Keratinocyte (primary cell): ENCODE measurements around the gene MIEN1. TPM values are rescaled to one million over a fixed set of nuclear protein-coding genes. Genes with fewer than 3 reads are reported as not detected.

Experiments
- DNase-seq: peaks from one replicate; pipeline ENCODE4 v3.0.0-alpha.2; 2011; ENCODE audit warnings: low read depth, missing footprints, low spot score
- FAIRE-seq: peaks from 2 replicates; lab custom pipeline; 2011; peaks lifted over from hg19 to GRCh38; lab: Jason Lieb, UNC
- H2AFZ ChIP-seq: 2 replicates; pipeline ENCODE4 v1.6.0; 2012; ENCODE audit warnings: low read length, control low read depth, inconsistent platforms; ENCODE audit not compliant: control insufficient read depth
- H3K27ac ChIP-seq: 2 replicates; pipeline ENCODE4 v1.5.1; 2011; ENCODE audit warnings: low read length; ENCODE audit not compliant: control insufficient read depth, insufficient read depth
- H3K27me3 ChIP-seq: 3 replicates; pipeline ENCODE4 v1.6.0; 2011; ENCODE audit warnings: low read length; ENCODE audit not compliant: control insufficient read depth, insufficient read depth; ENCODE audit errors: extremely low read depth
- H3K36me3 ChIP-seq, 2 experiments: 2 replicates in 1 of 2; 3 replicates in 1 of 2; pipeline ENCODE4 v1.5.1; 2011; ENCODE audit warnings: low read length in 2 of 2, mild to moderate bottlenecking in 1 of 2; ENCODE audit not compliant: control insufficient read depth in 2 of 2, insufficient read depth in 2 of 2; ENCODE audit errors: extremely low read depth in 1 of 2
- H3K4me1 ChIP-seq: 3 replicates; pipeline ENCODE4 v1.5.1; 2011; ENCODE audit warnings: low read length; ENCODE audit not compliant: control insufficient read depth, insufficient read depth; ENCODE audit errors: extremely low read depth
- H3K4me2 ChIP-seq: 3 replicates; pipeline ENCODE4 v1.6.0; 2011; ENCODE audit warnings: low read depth, low read length; ENCODE audit not compliant: control insufficient read depth, insufficient read depth; ENCODE audit errors: extremely low read depth
- H3K4me3 ChIP-seq, 3 experiments: fragments of 200-600 bp in 1 of 3; sonication (generic) in 1 of 3; 2 replicates in 2 of 3; 3 replicates in 1 of 3; pipeline ENCODE4 v1.5.1; 2011 to 2016; ENCODE audit warnings: low read length in 3 of 3, mild to moderate bottlenecking in 3 of 3, control low read depth in 2 of 3, inconsistent platforms in 1 of 3, low read depth in 1 of 3, mixed read lengths in 1 of 3, mixed run types in 1 of 3, moderate library complexity in 1 of 3; ENCODE audit not compliant: control insufficient read depth in 2 of 3, insufficient read depth in 2 of 3; ENCODE audit errors: extremely low read depth in 1 of 3
- H3K79me2 ChIP-seq: 2 replicates; pipeline ENCODE4 v1.6.0; 2012; ENCODE audit warnings: low read length; ENCODE audit not compliant: control insufficient read depth, insufficient read depth
- H3K9ac ChIP-seq: 3 replicates; pipeline ENCODE4 v1.6.0; 2011; ENCODE audit warnings: low read length; ENCODE audit not compliant: control insufficient read depth, insufficient read depth; ENCODE audit errors: extremely low read depth
- H3K9me1 ChIP-seq: 3 replicates; pipeline ENCODE4 v1.6.0; 2011; ENCODE audit warnings: low read length; ENCODE audit not compliant: control insufficient read depth, insufficient read depth; ENCODE audit errors: extremely low read depth
- H3K9me3 ChIP-seq: 2 replicates; pipeline ENCODE4 v1.5.1; 2012; ENCODE audit warnings: low read depth, low read length; ENCODE audit not compliant: control insufficient read depth
- H4K20me1 ChIP-seq: 3 replicates; pipeline ENCODE4 v1.6.0; 2011; ENCODE audit warnings: low read length; ENCODE audit not compliant: control insufficient read depth, insufficient read depth; ENCODE audit errors: extremely low read depth
- EZH2 ChIP-seq: IDR thresholded peaks from one replicate; pipeline ENCODE4 v1.6.1; 2012; ENCODE audit warnings: inconsistent platforms, mild to moderate bottlenecking, low read length, moderate library complexity
- dilution Hi-C: fragments of 300-500 bp; cut with MboI; formaldehyde crosslinking; loops from one replicate; pipeline ENCODE4 v1.7.0; 2020; ENCODE audit warnings: low sequenced_read_pairs; ENCODE audit not compliant: extremely low pct_ligation_motif_present
- polyA plus RNA-seq, 5 experiments: library from polyadenylated mRNA; depleted of rRNA in 3 of 5; stranded (reverse) in 3 of 5; stranded (forward) in 1 of 5; unstranded in 1 of 5; fragments of >200 nt; gene quantifications; 1 replicate in 1 of 5; 2 replicates in 3 of 5; 3 replicates in 1 of 5; pipeline versions ENCODE4 v1.2.1 to v1.2.3, GENCODE V29; 2011 to 2012; ENCODE audit warnings: missing spikeins in 2 of 5, low read depth in 1 of 5, low replicate concordance in 1 of 5
- TF ChIP-seq, protein P1 (sequence below), 3 experiments: IDR thresholded peaks in 1 of 3; conservative IDR thresholded peaks in 1 of 3; optimal IDR thresholded peaks in 1 of 3; 2 replicates in 2 of 3; 3 replicates in 1 of 3; pipeline versions ENCODE3 to v1.5.1; 2011; ENCODE audit warnings: low read length in 3 of 3, mild to moderate bottlenecking in 3 of 3, moderate library complexity in 2 of 3, control low read depth in 1 of 3, inconsistent platforms in 1 of 3; ENCODE audit not compliant: insufficient read depth in 2 of 3; ENCODE audit errors: extremely low read depth in 1 of 3

MIEN1 gene
- polyA plus RNA-seq, 1 donor (not counting 4 experiments of a cell fraction or from before 2014, with no cell fraction given) = 38.4 TPM

GRCh38 chr17:39737206-39737759 is 7.0 kb upstream of the MIEN1 start:
- Histone ChIP-seq H3K4me1 (peaks cover 28% of the 10 kb centered on the region), H3K9me3 (no peaks in the 10 kb centered on the region), H3K27me3 (no peaks in the 10 kb centered on the region), H2AFZ (no peak overlapping the region), H4K20me1 (no peaks in the 10 kb centered on the region), H3K9me1 (no peaks in the 10 kb centered on the region), H3K79me2 (no peaks in the 10 kb centered on the region), H3K4me2 (peak overlapping the region; percentile 93), H3K4me3 (peak overlapping the region in 2 of 3 experiments; percentile 73 to 89), H3K36me3 (peaks cover 0 to 2% of the 10 kb centered on the region in 2 experiments), H3K9ac (no peak overlapping the region), H3K27ac (no peak overlapping the region)
- FAIRE-seq (no peak), DNase-seq (no peak)
- dilution Hi-C loops = no loop called here
- no peak for TF ChIP-seq EZH2
- TF ChIP-seq, protein P1, sequence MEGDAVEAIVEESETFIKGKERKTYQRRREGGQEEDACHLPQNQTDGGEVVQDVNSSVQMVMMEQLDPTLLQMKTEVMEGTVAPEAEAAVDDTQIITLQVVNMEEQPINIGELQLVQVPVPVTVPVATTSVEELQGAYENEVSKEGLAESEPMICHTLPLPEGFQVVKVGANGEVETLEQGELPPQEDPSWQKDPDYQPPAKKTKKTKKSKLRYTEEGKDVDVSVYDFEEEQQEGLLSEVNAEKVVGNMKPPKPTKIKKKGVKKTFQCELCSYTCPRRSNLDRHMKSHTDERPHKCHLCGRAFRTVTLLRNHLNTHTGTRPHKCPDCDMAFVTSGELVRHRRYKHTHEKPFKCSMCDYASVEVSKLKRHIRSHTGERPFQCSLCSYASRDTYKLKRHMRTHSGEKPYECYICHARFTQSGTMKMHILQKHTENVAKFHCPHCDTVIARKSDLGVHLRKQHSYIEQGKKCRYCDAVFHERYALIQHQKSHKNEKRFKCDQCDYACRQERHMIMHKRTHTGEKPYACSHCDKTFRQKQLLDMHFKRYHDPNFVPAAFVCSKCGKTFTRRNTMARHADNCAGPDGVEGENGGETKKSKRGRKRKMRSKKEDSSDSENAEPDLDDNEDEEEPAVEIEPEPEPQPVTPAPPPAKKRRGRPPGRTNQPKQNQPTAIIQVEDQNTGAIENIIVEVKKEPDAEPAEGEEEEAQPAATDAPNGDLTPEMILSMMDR (optimal IDR thresholded peaks at IDR 0.05 in 1 of 3, IDR thresholded peaks at IDR 0.05 in 1 of 3, conservative IDR thresholded peaks at IDR 0.05 in 1 of 3; ENCODE audit: extremely low read depth in 1 of 3, insufficient read depth in 2 of 3, low read length in 3 of 3) = no peak

- no peak for TF ChIP-seq EZH2
- TF ChIP-seq, protein P1 (optimal IDR thresholded peaks at IDR 0.05 in 1 of 3, IDR thresholded peaks at IDR 0.05 in 1 of 3, conservative IDR thresholded peaks at IDR 0.05 in 1 of 3; ENCODE audit: extremely low read depth in 1 of 3, insufficient read depth in 2 of 3, low read length in 3 of 3) = no peak
Observed at GRCh38 chr17:39736319-39737165, 6.2 kb upstream of the MIEN1 start.

More at GRCh38 chr17:39736319-39737165, 6.2 kb upstream of the MIEN1 start:
- Histone ChIP-seq H3K79me2 (no peaks in the 10 kb centered on the region), H2AFZ (no peak overlapping the region), H3K9me3 (no peaks in the 10 kb centered on the region), H3K4me2 (no peak overlapping the region), H3K9ac (no peak overlapping the region), H3K36me3 (no peaks in the 10 kb centered on the region), H4K20me1 (no peaks in the 10 kb centered on the region), H3K27me3 (no peaks in the 10 kb centered on the region), H3K4me1 (peaks cover 23% of the 10 kb centered on the region), H3K4me3 (no peak overlapping the region), H3K9me1 (no peaks in the 10 kb centered on the region), H3K27ac (no peak overlapping the region)
- dilution Hi-C loops = no loop called here
- FAIRE-seq (peak; percentile 29), DNase-seq (no peak)
